ENCODE results near the gene B4GALNT1.

DNA sequence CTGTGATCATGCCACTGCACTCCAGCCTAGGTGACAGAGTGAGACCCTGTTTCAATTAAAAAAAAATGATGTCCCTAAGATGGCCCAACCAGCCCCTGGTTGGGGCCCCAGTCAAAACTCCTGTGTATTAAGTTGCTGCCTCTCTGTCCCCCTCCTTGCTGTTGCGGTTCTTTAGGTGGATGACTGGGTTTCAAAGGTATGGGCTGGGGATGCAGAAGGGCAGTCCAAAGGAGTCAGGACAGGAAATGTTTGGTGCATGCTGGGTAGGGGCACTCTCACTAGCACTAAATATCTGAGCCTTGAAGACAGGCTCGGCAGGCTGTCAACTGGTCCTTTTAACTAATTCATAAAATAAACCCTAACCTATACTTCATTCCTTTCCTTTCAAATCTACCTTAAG lies 54.0 kb downstream of the B4GALNT1 start:
- TF ChIP-seq, protein P1, sequence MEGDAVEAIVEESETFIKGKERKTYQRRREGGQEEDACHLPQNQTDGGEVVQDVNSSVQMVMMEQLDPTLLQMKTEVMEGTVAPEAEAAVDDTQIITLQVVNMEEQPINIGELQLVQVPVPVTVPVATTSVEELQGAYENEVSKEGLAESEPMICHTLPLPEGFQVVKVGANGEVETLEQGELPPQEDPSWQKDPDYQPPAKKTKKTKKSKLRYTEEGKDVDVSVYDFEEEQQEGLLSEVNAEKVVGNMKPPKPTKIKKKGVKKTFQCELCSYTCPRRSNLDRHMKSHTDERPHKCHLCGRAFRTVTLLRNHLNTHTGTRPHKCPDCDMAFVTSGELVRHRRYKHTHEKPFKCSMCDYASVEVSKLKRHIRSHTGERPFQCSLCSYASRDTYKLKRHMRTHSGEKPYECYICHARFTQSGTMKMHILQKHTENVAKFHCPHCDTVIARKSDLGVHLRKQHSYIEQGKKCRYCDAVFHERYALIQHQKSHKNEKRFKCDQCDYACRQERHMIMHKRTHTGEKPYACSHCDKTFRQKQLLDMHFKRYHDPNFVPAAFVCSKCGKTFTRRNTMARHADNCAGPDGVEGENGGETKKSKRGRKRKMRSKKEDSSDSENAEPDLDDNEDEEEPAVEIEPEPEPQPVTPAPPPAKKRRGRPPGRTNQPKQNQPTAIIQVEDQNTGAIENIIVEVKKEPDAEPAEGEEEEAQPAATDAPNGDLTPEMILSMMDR (IDR thresholded peaks at IDR 0.05; ENCODE audit: poor library complexity) = no peak
- no peak for TF ChIP-seq EZH2 (IDR thresholded peaks at IDR 0.05; ENCODE audit: borderline replicate concordance)

Measured in hepatocyte (in vitro differentiated cells).